Measurements from ENCODE around the gene RADX. TPM values are rescaled to one million over a fixed set of nuclear protein-coding genes. Genes with fewer than 3 reads are reported as not detected.

Gene RADX
- total RNA-seq = 14.1 TPM

DNA sequence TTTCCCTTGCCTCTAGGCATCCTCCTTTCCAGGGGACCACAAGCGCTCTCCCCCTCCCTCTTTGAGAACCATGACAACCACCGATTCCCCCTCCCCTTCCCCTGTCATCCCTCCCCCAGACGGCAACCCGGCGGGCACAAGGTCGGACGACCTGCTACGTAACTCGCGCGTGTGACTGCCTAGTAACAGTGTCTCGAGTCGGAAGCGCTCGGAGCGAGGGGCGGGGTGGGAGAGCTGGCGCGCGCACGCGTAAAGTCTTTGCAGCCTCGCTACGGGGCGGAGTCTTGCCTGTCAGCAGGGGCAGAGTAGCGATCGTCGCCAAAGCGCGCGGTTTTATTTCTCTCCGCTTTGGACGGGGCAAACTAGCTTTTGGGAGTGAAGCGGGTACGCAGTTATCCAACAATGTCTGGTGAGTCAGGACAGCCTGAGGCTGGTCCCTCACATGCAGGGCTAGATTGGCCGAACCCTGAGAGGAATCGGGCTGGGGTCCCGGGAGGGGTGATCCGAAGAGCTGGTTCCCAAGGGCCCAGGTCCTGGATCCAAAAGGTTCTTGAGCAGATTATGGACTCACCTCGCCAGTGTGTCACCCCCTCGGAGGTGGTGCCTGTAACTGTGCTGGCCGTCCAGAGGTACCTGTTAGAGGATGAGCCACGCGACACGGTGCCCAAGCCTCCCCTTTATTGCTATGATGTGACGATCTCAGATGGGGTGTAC, at the start of gene RADX:
TSS of gene RADX (plus strand) at position 300 of the 714 bp plus-strand sequence. CDS start at position 403, 103 bp downstream.

GRCh38 chrX:106726485-106727437, 115.0 kb downstream of the RADX start, which contains the start of gene RNF128:
TSS of gene RNF128 (plus strand) at chrX:106726701. CDS start at chrX:106726914, 213 bp downstream.

Small RNA genes within 50 kb of the gene (small RNA-seq; reads per million reads assigned to genes)
- gene AL590808.1 (ENCODE audit: low replicate concordance) = not detected
- gene MIR548AN (ENCODE audit: low replicate concordance) = not detected

Other genes with a start within 250 kb of the RADX start
- gene RNF128, start 114.7 kb downstream of the RADX start, total RNA-seq = 1.3 TPM
- 1.3 TPM for gene TBC1D8B, start 190.7 kb downstream of the RADX start, total RNA-seq

Data from parietal lobe (tissue), 2 donors.